Spleen (tissue), 7 donors: ENCODE measurements around the gene HNF1A.

Experiments
- CTCF ChIP-seq, 11 experiments: fragments of 200-600 bp in 7 of 11; fragments of 450-650 bp in 4 of 11; sonication (generic) in 4 of 11; IDR thresholded peaks in 8 of 11; conservative IDR thresholded peaks in 3 of 11; 1 replicate in 7 of 11; 2 replicates in 4 of 11; pipeline versions ENCODE4 v1.4.0 to v1.8.0; 2016 to 2021; ENCODE audit warnings: antibody characterized with exemption in 11 of 11, inconsistent platforms in 4 of 11, mild to moderate bottlenecking in 1 of 11
- POLR2A ChIP-seq, 3 donors: fragments of 450-650 bp; IDR thresholded peaks; one replicate each; pipeline ENCODE4 v1.5.1; 2017; ENCODE audit warnings: antibody characterized with exemption in 3 of 3, mild to moderate bottlenecking in 1 of 3
- POLR2AphosphoS5 ChIP-seq, 3 donors: sonication (generic); formaldehyde crosslinking; IDR thresholded peaks; one replicate each; pipeline ENCODE4 v1.5.1; 2017; ENCODE audit warnings: antibody characterized with exemption in 3 of 3
- donor health status: DM: no; HTN: no; CAD: no; lungs with moderate emphysema.
- donor health status: DM: no; HTN: no; CAD: no.
- donor health status: DM: no; HTN: no; CAD: no.

GRCh38 chr12:120965534-120966091 is 12.7 kb upstream of the HNF1A start:
- TF ChIP-seq CTCF (IDR thresholded peaks at IDR 0.05 in 8 of 11, conservative IDR thresholded peaks at IDR 0.05 in 3 of 11) (no peak), POLR2A (IDR thresholded peaks at IDR 0.05) (no peak), POLR2AphosphoS5 (IDR thresholded peaks at IDR 0.05) (no peak)
